Parathyroid adenoma (tissue), 2 donors: ENCODE results near the gene TBC1D8.

Experiments
- H2AFZ ChIP-seq: fragments of 300-600 bp; sonication (generic); one replicate; pipeline ENCODE4 v1.7.0; 2017; ENCODE audit warnings: antibody characterized with exemption, mild to moderate bottlenecking
- H3K27ac ChIP-seq: fragments of 300-600 bp; sonication (generic); one replicate; pipeline ENCODE4 v1.7.0; 2017
- H3K27me3 ChIP-seq: fragments of 300-600 bp; sonication (generic); one replicate; pipeline ENCODE4 v1.7.0; 2017; ENCODE audit warnings: low read length; ENCODE audit not compliant: control insufficient read depth, insufficient read depth
- H3K36me3 ChIP-seq: fragments of 300-600 bp; sonication (generic); one replicate; pipeline ENCODE4 v1.7.0; 2017; ENCODE audit warnings: low read length; ENCODE audit not compliant: control insufficient read depth, insufficient read depth
- H3K4me1 ChIP-seq: fragments of 300-600 bp; sonication (generic); one replicate; pipeline ENCODE4 v1.7.0; 2017; ENCODE audit warnings: control low read depth
- H3K4me2 ChIP-seq: fragments of 300-600 bp; sonication (generic); one replicate; pipeline ENCODE4 v1.7.0; 2017; ENCODE audit warnings: low read length
- H3K4me3 ChIP-seq: fragments of 300-600 bp; sonication (generic); one replicate; pipeline ENCODE4 v1.7.0; 2017; ENCODE audit warnings: low read depth, low read length
- H3K79me2 ChIP-seq: fragments of 300-600 bp; sonication (generic); one replicate; pipeline ENCODE4 v1.7.0; 2017; ENCODE audit warnings: control low read depth
- H3K9ac ChIP-seq: fragments of 300-600 bp; sonication (generic); one replicate; pipeline ENCODE4 v1.7.0; 2017; ENCODE audit warnings: mild to moderate bottlenecking
- H3K9me3 ChIP-seq: fragments of 300-600 bp; sonication (generic); one replicate; pipeline ENCODE4 v1.7.0; 2017; ENCODE audit warnings: low read length; ENCODE audit not compliant: control insufficient read depth
- TF ChIP-seq, protein P1 (sequence below): fragments of 300-600 bp; sonication (generic); IDR thresholded peaks from one replicate; pipeline ENCODE4 v1.7.0; 2017; ENCODE audit warnings: antibody characterized with exemption, mild to moderate bottlenecking
- donor health status: primary hyperparathyroidism.

The TBC1D8 gene

DNA sequence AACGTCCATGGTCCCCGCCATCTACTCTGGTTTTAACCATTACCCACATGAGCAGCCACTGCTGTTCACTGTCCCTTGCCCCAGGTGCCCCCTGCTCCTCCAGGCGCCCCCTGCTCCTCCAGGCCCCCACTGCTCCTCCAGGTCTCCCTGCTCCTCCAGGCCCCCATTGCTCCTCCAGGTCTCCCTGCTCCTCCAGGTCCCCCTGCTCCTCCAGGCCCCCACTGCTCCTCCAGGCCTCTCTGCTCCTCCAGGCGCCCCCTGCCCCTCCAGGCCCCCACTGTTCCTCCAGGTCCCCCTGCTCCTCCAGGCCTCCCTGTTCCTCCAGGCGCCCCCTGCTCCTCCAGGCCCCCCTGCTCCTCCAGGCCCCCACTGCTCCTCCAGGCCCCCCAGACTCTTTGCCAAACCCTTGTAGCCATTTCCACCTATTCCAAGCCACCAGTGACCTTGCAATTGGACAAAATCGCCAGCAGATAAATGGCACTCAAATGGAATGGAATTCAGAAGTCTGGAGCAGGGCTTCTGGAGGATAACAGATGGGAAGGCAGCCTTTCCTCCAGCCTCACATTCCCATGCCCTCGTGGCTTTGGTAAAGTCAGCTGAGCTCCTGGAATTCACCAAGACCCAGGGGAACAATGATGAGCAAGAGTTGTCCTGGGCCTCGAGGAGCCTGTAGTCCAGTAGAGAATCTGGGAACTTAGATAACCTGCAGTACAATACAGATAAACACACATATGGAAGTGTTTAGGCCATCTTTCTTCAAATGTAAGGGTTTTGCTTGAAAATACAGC is 162.4 kb downstream of the TBC1D8 start:
- Histone ChIP-seq H3K9ac (no peak overlapping the region), H3K27me3 (no peaks in the 10 kb centered on the region), H3K4me2 (no peak overlapping the region), H3K4me1 (no peaks in the 10 kb centered on the region), H3K36me3 (no peaks in the 10 kb centered on the region), H3K9me3 (no peaks in the 10 kb centered on the region), H3K79me2 (no peaks in the 10 kb centered on the region), H2AFZ (no peak overlapping the region), H3K4me3 (no peak overlapping the region), H3K27ac (no peak overlapping the region)
- TF ChIP-seq, protein P1, sequence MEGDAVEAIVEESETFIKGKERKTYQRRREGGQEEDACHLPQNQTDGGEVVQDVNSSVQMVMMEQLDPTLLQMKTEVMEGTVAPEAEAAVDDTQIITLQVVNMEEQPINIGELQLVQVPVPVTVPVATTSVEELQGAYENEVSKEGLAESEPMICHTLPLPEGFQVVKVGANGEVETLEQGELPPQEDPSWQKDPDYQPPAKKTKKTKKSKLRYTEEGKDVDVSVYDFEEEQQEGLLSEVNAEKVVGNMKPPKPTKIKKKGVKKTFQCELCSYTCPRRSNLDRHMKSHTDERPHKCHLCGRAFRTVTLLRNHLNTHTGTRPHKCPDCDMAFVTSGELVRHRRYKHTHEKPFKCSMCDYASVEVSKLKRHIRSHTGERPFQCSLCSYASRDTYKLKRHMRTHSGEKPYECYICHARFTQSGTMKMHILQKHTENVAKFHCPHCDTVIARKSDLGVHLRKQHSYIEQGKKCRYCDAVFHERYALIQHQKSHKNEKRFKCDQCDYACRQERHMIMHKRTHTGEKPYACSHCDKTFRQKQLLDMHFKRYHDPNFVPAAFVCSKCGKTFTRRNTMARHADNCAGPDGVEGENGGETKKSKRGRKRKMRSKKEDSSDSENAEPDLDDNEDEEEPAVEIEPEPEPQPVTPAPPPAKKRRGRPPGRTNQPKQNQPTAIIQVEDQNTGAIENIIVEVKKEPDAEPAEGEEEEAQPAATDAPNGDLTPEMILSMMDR = no peak

GRCh38 chr2:100987974-100988373 is 163.2 kb downstream of the TBC1D8 start:
- Histone ChIP-seq H3K4me2 (no peak overlapping the region), H3K27ac (no peak overlapping the region), H3K36me3 (no peaks in the 10 kb centered on the region), H3K27me3 (no peaks in the 10 kb centered on the region), H3K4me3 (no peak overlapping the region), H2AFZ (no peak overlapping the region), H3K4me1 (no peaks in the 10 kb centered on the region), H3K9ac (no peak overlapping the region), H3K79me2 (no peaks in the 10 kb centered on the region), H3K9me3 (no peaks in the 10 kb centered on the region)
- TF ChIP-seq, protein P1 = no peak

DNA sequence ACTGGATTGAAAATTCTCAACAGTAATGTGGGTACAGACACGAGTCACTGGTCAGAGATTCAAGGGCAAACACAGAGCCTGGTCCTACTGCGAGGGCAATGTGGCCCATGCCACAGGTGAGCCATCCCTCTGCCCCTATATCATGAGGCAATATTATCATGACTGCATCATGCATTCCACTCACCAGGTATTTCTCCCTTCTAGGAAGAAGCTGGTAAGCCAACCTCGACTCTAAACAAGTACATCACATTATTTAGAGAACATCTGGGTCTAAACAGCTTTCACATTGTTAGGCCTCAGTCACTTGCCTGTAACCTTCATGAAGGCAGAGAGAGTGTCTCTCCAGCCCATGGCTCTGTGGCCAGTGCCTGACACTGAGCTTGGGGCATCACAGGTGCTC is 163.6 kb downstream of the TBC1D8 start:
- Histone ChIP-seq H3K9me3 (no peaks in the 10 kb centered on the region), H3K27me3 (no peaks in the 10 kb centered on the region), H3K4me1 (no peaks in the 10 kb centered on the region), H3K4me2 (no peak overlapping the region), H3K27ac (no peak overlapping the region), H2AFZ (no peak overlapping the region), H3K4me3 (no peak overlapping the region), H3K79me2 (no peaks in the 10 kb centered on the region), H3K9ac (no peak overlapping the region), H3K36me3 (no peaks in the 10 kb centered on the region)
- TF ChIP-seq, protein P1 = no peak

DNA sequence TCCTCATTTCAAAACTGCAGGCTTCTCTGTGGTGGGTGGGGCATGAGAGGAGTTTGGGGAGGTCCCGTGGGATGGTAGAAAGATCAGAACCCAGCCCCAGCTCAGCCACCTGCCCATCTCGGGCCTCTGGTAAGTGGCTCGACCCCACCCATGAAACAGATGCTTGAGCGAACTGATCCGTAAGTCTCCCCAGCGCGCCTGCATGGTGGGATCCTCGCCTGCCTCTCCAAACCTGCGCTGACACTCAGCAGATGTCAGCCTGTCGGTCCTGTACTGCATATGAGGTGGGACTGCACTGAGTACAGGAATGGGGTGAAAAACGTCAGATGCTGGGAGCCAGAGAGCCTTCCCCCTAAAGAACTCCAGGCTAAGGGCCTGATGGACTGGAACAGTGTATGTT is 165.0 kb downstream of the TBC1D8 start:
- no peak overlapping the region for H3K4me3 ChIP-seq
- no peaks in the 10 kb centered on the region for H3K9me3 ChIP-seq
- TF ChIP-seq, protein P1 = no peak
- H3K36me3 ChIP-seq = no peaks in the 10 kb centered on the region
- H2AFZ ChIP-seq = no peak overlapping the region
- no peaks in the 10 kb centered on the region for H3K79me2 ChIP-seq
- no peaks in the 10 kb centered on the region for H3K27me3 ChIP-seq
- H3K4me1 ChIP-seq = no peaks in the 10 kb centered on the region
- no peak overlapping the region for H3K27ac ChIP-seq
- H3K9ac ChIP-seq = no peak overlapping the region
- no peak overlapping the region for H3K4me2 ChIP-seq

- Histone ChIP-seq H3K4me2 (no peak overlapping the region), H3K9me3 (no peaks in the 10 kb centered on the region), H3K79me2 (no peaks in the 10 kb centered on the region), H2AFZ (no peak overlapping the region), H3K4me1 (no peaks in the 10 kb centered on the region), H3K36me3 (no peaks in the 10 kb centered on the region), H3K27me3 (no peaks in the 10 kb centered on the region), H3K4me3 (no peak overlapping the region), H3K9ac (no peak overlapping the region), H3K27ac (no peak overlapping the region)
- TF ChIP-seq, protein P1 = peak; percentile 92
Measured at GRCh38 chr2:100984892-100985307, 166.3 kb downstream of the TBC1D8 start.
